ENCODE results near the gene SPG11. TPM values are rescaled to one million over a fixed set of nuclear protein-coding genes. Genes with fewer than 3 reads are reported as not detected.

SPG11 gene
- total RNA-seq, 1 donor from 2014 or later = 37.5 TPM

DNA sequence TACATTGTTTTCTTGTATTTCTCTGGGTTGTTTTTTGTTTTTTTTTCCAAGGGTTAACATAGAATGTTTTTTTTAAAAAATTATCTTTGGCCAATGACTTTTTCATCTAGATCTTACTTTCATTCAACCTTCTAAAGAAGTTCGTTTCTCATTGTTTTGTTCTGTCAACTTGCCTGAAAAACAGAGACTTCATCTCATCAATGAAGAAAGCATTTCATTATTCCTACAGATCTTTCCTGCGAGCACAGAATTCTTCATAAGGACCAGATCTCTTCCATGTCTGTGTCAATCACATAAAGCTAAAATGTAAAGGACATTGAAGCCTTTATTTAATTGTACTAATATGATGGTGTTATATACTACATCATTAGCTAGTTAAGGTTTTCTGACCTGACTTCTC is 136.2 kb downstream of the SPG11 start:
- TF ChIP-seq, protein P1, sequence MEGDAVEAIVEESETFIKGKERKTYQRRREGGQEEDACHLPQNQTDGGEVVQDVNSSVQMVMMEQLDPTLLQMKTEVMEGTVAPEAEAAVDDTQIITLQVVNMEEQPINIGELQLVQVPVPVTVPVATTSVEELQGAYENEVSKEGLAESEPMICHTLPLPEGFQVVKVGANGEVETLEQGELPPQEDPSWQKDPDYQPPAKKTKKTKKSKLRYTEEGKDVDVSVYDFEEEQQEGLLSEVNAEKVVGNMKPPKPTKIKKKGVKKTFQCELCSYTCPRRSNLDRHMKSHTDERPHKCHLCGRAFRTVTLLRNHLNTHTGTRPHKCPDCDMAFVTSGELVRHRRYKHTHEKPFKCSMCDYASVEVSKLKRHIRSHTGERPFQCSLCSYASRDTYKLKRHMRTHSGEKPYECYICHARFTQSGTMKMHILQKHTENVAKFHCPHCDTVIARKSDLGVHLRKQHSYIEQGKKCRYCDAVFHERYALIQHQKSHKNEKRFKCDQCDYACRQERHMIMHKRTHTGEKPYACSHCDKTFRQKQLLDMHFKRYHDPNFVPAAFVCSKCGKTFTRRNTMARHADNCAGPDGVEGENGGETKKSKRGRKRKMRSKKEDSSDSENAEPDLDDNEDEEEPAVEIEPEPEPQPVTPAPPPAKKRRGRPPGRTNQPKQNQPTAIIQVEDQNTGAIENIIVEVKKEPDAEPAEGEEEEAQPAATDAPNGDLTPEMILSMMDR (conservative IDR thresholded peaks at IDR 0.05; ENCODE audit: low read depth, low read length) = no peak
- H3K4me3 ChIP-seq (ENCODE audit: low read depth, low read length) = no peak overlapping the region
- DNase-seq (ENCODE audit: low read depth) = no peak

DNA sequence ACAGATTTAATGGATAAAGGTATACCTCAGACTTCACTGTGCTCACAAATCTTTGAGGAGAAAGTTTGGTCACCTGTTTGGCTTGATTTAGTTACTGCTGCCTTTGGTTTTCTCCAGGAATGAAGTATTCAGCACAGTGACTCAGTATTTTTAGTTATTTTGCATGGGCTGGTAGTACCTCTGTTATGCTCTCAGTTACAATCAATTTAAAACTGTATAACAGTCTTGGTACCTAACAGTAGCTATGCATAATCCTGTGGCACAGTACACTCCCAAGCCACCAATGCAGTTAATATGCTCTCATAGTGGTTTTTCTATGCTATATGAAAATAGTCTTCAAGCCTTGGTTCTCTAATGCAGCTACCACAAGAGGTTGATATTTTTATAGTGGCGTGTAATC is 138.4 kb downstream of the SPG11 start:
- H3K4me3 ChIP-seq (ENCODE audit: low read depth, low read length) = no peak overlapping the region
- DNase-seq (ENCODE audit: low read depth) = no peak
- TF ChIP-seq, protein P1 (conservative IDR thresholded peaks at IDR 0.05; ENCODE audit: low read depth, low read length) = no peak

- no peak for DNase-seq (ENCODE audit: low read depth)
- TF ChIP-seq, protein P1 (conservative IDR thresholded peaks at IDR 0.05; ENCODE audit: low read depth, low read length) = no peak
- H3K4me3 ChIP-seq (ENCODE audit: low read depth, low read length) = no peak overlapping the region
Measured at GRCh38 chr15:44519537-44519936, 143.9 kb downstream of the SPG11 start.

DNA sequence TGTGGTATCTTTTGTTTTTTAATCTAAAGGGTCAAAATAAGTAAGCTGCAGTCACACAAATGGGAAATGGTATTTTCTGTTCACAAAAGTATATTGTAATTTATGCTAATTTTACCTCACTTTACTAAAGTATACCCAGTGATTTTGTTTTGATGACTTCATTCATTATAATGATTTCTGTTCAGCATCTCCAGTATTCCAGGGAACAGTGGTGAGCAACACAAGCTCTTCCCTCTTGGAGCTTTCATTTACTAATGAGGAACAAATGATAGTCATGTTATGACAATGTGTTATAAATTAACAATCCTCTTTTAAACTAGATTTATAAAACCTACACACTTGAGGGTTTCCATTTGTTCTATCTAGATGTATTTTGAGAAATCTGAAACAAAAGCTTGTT is 147.0 kb downstream of the SPG11 start:
- TF ChIP-seq, protein P1 (conservative IDR thresholded peaks at IDR 0.05; ENCODE audit: low read depth, low read length) = no peak
- no peak overlapping the region for H3K4me3 ChIP-seq (ENCODE audit: low read depth, low read length)
- DNase-seq (ENCODE audit: low read depth) = no peak

Other genes with a start within 250 kb of the SPG11 start
- gene CTDSPL2, start 236.0 kb downstream of the SPG11 start, total RNA-seq = 45.2 and 46.5 TPM in 2 replicates
- gene EIF3J, start 126.5 kb downstream of the SPG11 start, total RNA-seq = 50.4 and 52.3 TPM in 2 replicates
- gene PATL2, start 47.7 kb upstream of the SPG11 start, total RNA-seq = not detected in 2 replicates
- gene B2M, start 47.9 kb upstream of the SPG11 start, total RNA-seq = 648 and 1,011 TPM in 2 replicates
- gene TRIM69, start 72.9 kb upstream of the SPG11 start, total RNA-seq = 7.7 and 10.9 TPM in 2 replicates

All from epithelial cell of proximal tubule (primary cell).